Measurements from ENCODE around the gene NDST1. TPM values are rescaled to one million over a fixed set of nuclear protein-coding genes. Genes with fewer than 3 reads are reported as not detected.

NDST1 gene
- total RNA-seq, 4 donors from 2014 or later = 58.3 to 146 (median 72.1) TPM

GRCh38 chr5:150582241-150583109 is 74.5 kb downstream of the NDST1 start:
- H3K36me3 ChIP-seq = no peaks in the 10 kb centered on the region
- no peak overlapping the region for H3K27ac ChIP-seq

GRCh38 chr5:150583541-150584225 is 75.8 kb downstream of the NDST1 start:
- H3K27ac ChIP-seq = no peak overlapping the region
- H3K36me3 ChIP-seq = no peaks in the 10 kb centered on the region
- TF ChIP-seq EP300 (IDR thresholded peaks at IDR 0.05) (no peak), POLR2A (IDR thresholded peaks at IDR 0.05) (no peak), CTCF (IDR thresholded peaks at IDR 0.05) (no peak), POLR2AphosphoS5 (IDR thresholded peaks at IDR 0.05) (no peak)
- ATAC-seq = no peak
- WGBS, 2 donors (ENCODE audit: low coverage in 1 of 2) = 74 to 83% methylated on average over 4 of the region's 9 CpGs
- H3K4me3 ChIP-seq = no peak overlapping the region
- H3K4me1 ChIP-seq = peaks cover 0 to 11% (median 4%) of the 10 kb centered on the region in 3 donors
- no peaks in the 10 kb centered on the region for H3K27me3 ChIP-seq
- H3K9me3 ChIP-seq = no peaks in the 10 kb centered on the region

More at GRCh38 chr5:150582241-150583109, 74.5 kb downstream of the NDST1 start:
- WGBS, 2 donors (ENCODE audit: low coverage in 1 of 2) = 61 to 91% methylated on average over 3 to 4 of the region's 19 CpGs
- H3K9me3 ChIP-seq = no peaks in the 10 kb centered on the region
- H3K4me3 ChIP-seq = no peak overlapping the region
- ATAC-seq = peak; percentile 22
- TF ChIP-seq POLR2A (IDR thresholded peaks at IDR 0.05) = no peak
- no peak for TF ChIP-seq CTCF (IDR thresholded peaks at IDR 0.05)
- H3K27me3 ChIP-seq = no peaks in the 10 kb centered on the region
- peaks cover 0 to 11% (median 4%) of the 10 kb centered on the region in 3 donors for H3K4me1 ChIP-seq

GRCh38 chr5:150584556-150585335 is 76.8 kb downstream of the NDST1 start:
- Histone ChIP-seq H3K9me3 (no peaks in the 10 kb centered on the region), H3K4me1 (peaks cover 0 to 18% (median 4%) of the 10 kb centered on the region in 3 donors), H3K27ac (no peak overlapping the region), H3K36me3 (no peaks in the 10 kb centered on the region), H3K4me3 (no peak overlapping the region), H3K27me3 (no peaks in the 10 kb centered on the region)
- 80 to 96% methylated on average over 3 to 4 of the region's 12 CpGs for WGBS, 2 donors (ENCODE audit: low coverage in 1 of 2)
- TF ChIP-seq CTCF (IDR thresholded peaks at IDR 0.05) (no peak), EP300 (IDR thresholded peaks at IDR 0.05) (no peak), POLR2AphosphoS5 (IDR thresholded peaks at IDR 0.05) (no peak), POLR2A (IDR thresholded peaks at IDR 0.05) (no peak)
- ATAC-seq = no peak

- TF ChIP-seq POLR2A (IDR thresholded peaks at IDR 0.05) (no peak), EP300 (IDR thresholded peaks at IDR 0.05) (no peak), POLR2AphosphoS5 (IDR thresholded peaks at IDR 0.05) (no peak), CTCF (IDR thresholded peaks at IDR 0.05) (no peak)
- Histone ChIP-seq H3K36me3 (no peaks in the 10 kb centered on the region), H3K9me3 (no peaks in the 10 kb centered on the region), H3K4me1 (peaks cover 0 to 29% (median 14%) of the 10 kb centered on the region in 3 donors), H3K27me3 (no peaks in the 10 kb centered on the region), H3K4me3 (no peak overlapping the region), H3K27ac (no peak overlapping the region)
- ATAC-seq = no peak
- WGBS, 2 donors (ENCODE audit: low coverage in 1 of 2) = 71 to 83% methylated on average over 1 to 2 of the region's 9 CpGs
Measured at GRCh38 chr5:150585781-150586341, 77.9 kb downstream of the NDST1 start.
